ENCODE measurements around the gene USP12.

The USP12 gene

DNA sequence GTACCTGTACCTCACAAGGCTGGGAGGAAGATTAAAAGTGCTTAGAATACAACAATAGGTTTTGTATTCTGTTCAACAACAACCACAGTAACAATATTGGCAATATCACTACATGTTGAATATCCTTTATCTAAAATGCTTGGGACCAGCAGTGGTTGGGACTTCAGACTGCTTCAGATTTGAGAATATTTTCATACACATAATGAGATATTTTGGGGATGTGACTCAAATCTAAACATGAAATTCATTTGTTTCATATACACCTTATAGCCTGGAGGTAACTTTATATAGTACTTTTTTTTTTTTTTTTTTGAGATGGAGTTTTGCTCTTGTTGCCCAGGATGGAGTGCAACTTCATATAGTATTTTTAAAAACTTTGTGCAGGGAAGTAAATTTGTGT lies 73.9 kb downstream of the USP12 start:
- no peak for DNase-seq (ENCODE audit: extremely low spot score)
- TF ChIP-seq FOXK2 (IDR thresholded peaks at IDR 0.05): no peak
- no peak for TF ChIP-seq FOXM1 (IDR thresholded peaks at IDR 0.05; ENCODE audit: borderline replicate concordance)
- no peak for TF ChIP-seq HDGF (IDR thresholded peaks at IDR 0.05; ENCODE audit: borderline replicate concordance)
- TF ChIP-seq ELF4 (IDR thresholded peaks at IDR 0.05): no peak
- no peak for TF ChIP-seq ARNT (IDR thresholded peaks at IDR 0.05)
- no peak for TF ChIP-seq CTBP1 (IDR thresholded peaks at IDR 0.05; ENCODE audit: borderline replicate concordance)
- TF ChIP-seq BHLHE40 (IDR thresholded peaks at IDR 0.05; ENCODE audit: borderline replicate concordance): no peak
- no peak for TF ChIP-seq L3MBTL2 (conservative IDR thresholded peaks at IDR 0.05)
- TF ChIP-seq SUZ12 (IDR thresholded peaks at IDR 0.05): no peak
- no peak for TF ChIP-seq FOXA1 (IDR thresholded peaks at IDR 0.05)
- TF ChIP-seq LEF1 (IDR thresholded peaks at IDR 0.05; ENCODE audit: borderline replicate concordance): no peak
- no peak for TF ChIP-seq NFRKB (IDR thresholded peaks at IDR 0.05)
- POLR2A ChIA-PET: no interaction called here
- CTCF ChIA-PET: no interaction called here

DNA sequence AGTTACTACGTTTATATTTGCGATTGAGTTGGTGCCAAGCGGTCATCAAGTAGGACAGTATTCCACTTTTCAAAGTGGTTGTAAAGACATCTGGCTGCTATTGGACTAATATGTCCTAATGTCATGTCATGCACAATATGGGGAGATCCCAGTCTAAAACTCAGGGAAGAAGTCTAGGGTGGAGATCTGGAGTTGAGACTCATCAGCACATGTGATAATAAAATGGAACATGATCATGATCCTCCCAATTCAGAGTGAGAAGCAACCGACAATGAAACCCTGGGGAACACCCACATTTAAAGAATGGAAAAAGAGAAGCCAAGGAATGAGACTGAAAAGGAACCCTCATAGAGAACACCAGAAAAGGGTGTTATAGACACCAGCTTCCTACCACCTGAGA lies 80.2 kb downstream of the USP12 start:
- ChIA-PET POLR2A (no interaction called here), CTCF (no interaction called here)
- TF ChIP-seq ELF4 (IDR thresholded peaks at IDR 0.05): no peak
- TF ChIP-seq ZNF384 (IDR thresholded peaks at IDR 0.05): no peak
- no peak for TF ChIP-seq SP1 (IDR thresholded peaks at IDR 0.05)
- TF ChIP-seq CTBP1 (IDR thresholded peaks at IDR 0.05; ENCODE audit: borderline replicate concordance): no peak
- TF ChIP-seq, protein P1, sequence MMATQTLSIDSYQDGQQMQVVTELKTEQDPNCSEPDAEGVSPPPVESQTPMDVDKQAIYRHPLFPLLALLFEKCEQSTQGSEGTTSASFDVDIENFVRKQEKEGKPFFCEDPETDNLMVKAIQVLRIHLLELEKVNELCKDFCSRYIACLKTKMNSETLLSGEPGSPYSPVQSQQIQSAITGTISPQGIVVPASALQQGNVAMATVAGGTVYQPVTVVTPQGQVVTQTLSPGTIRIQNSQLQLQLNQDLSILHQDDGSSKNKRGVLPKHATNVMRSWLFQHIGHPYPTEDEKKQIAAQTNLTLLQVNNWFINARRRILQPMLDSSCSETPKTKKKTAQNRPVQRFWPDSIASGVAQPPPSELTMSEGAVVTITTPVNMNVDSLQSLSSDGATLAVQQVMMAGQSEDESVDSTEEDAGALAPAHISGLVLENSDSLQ (IDR thresholded peaks at IDR 0.05): no peak
- TF ChIP-seq L3MBTL2 (conservative IDR thresholded peaks at IDR 0.05): no peak
- TF ChIP-seq ARNT (IDR thresholded peaks at IDR 0.05): no peak
- TF ChIP-seq BHLHE40 (IDR thresholded peaks at IDR 0.05; ENCODE audit: borderline replicate concordance): no peak
- no peak for TF ChIP-seq LEF1 (IDR thresholded peaks at IDR 0.05; ENCODE audit: borderline replicate concordance)
- no peak for TF ChIP-seq TARDBP (IDR thresholded peaks at IDR 0.05)
- TF ChIP-seq FOXM1 (IDR thresholded peaks at IDR 0.05; ENCODE audit: borderline replicate concordance): no peak
- no peak for TF ChIP-seq FOXA1 (IDR thresholded peaks at IDR 0.05)
- TF ChIP-seq FOXK2 (IDR thresholded peaks at IDR 0.05): no peak
- no peak for TF ChIP-seq NFRKB (IDR thresholded peaks at IDR 0.05)
- no peak for TF ChIP-seq HDGF (IDR thresholded peaks at IDR 0.05; ENCODE audit: borderline replicate concordance)
- no peak for TF ChIP-seq SUZ12 (IDR thresholded peaks at IDR 0.05)
- DNase-seq (ENCODE audit: extremely low spot score): no peak

DNA sequence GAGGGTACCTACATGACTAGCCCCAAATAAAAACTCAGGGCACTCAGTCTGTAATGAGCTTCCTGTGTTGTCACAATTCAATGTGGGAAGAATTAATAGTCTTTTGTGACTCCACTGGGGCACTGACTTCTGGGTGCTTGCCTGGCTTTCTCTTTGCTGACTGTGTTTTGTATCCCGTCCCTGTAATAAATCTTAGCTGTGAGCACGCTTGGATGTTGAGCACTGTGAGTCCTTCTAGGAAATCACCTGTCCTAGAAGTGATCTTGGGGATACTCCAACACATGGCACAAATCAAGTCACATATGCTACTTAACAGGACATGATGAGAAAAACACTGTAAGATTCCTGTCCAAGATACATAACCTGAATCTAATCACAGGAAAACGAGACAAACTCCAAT lies 83.0 kb downstream of the USP12 start:
- CTCF ChIA-PET: no interaction called here
- no peak for DNase-seq (ENCODE audit: extremely low spot score)
- no peak for TF ChIP-seq BHLHE40 (IDR thresholded peaks at IDR 0.05; ENCODE audit: borderline replicate concordance)
- no peak for TF ChIP-seq CTBP1 (IDR thresholded peaks at IDR 0.05; ENCODE audit: borderline replicate concordance)
- TF ChIP-seq SUZ12 (IDR thresholded peaks at IDR 0.05): no peak
- no peak for TF ChIP-seq FOXM1 (IDR thresholded peaks at IDR 0.05; ENCODE audit: borderline replicate concordance)
- TF ChIP-seq FOXA1 (IDR thresholded peaks at IDR 0.05): no peak
- TF ChIP-seq TARDBP (IDR thresholded peaks at IDR 0.05): no peak
- TF ChIP-seq ELF4 (IDR thresholded peaks at IDR 0.05): no peak
- TF ChIP-seq, protein P1 (IDR thresholded peaks at IDR 0.05): no peak
- TF ChIP-seq ZNF384 (IDR thresholded peaks at IDR 0.05): no peak
- no peak for TF ChIP-seq FOXK2 (IDR thresholded peaks at IDR 0.05)
- no peak for TF ChIP-seq ARNT (IDR thresholded peaks at IDR 0.05)
- no peak for TF ChIP-seq SP1 (IDR thresholded peaks at IDR 0.05)
- TF ChIP-seq L3MBTL2 (conservative IDR thresholded peaks at IDR 0.05): no peak
- POLR2A ChIA-PET: no interaction called here

DNA sequence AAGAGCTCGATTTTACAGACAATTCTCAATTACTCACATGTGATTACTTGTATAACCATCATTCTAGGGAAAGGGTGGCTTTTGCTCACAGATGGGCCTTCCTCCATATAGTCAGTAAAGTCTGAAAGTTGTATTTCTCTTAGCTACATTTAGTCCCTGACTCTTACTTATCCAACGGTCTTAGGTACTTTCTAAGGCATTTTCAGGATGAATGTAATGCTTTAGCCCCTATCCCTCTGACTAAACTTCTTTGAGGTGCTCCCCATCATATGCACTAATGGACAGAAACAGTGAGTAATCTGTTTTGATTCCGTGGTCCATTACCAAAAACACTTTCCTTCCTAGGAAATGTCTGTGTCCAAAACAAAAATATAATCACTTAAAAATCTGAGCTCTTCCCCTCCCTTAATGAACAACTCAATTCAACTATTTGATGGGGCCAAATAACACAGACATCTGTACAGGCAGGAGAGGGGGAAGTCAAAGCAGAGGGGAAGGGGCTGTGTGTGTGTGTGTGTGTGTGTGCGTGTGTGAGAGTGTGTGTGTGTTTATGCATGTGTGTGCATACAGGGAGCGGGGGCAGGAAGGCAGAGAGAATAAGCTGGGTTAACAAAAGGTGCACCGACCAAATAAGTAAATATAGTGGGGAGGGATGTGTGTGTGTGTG lies 84.9 kb downstream of the USP12 start:
- POLR2A ChIA-PET: no interaction called here
- no peak for TF ChIP-seq SP1 (IDR thresholded peaks at IDR 0.05)
- no peak for TF ChIP-seq ARNT (IDR thresholded peaks at IDR 0.05)
- no peak for TF ChIP-seq FOXM1 (IDR thresholded peaks at IDR 0.05; ENCODE audit: borderline replicate concordance)
- no peak for TF ChIP-seq LEF1 (IDR thresholded peaks at IDR 0.05; ENCODE audit: borderline replicate concordance)
- no peak for TF ChIP-seq ZNF384 (IDR thresholded peaks at IDR 0.05)
- CTCF ChIA-PET: no interaction called here
- no peak for DNase-seq (ENCODE audit: extremely low spot score)

DNA sequence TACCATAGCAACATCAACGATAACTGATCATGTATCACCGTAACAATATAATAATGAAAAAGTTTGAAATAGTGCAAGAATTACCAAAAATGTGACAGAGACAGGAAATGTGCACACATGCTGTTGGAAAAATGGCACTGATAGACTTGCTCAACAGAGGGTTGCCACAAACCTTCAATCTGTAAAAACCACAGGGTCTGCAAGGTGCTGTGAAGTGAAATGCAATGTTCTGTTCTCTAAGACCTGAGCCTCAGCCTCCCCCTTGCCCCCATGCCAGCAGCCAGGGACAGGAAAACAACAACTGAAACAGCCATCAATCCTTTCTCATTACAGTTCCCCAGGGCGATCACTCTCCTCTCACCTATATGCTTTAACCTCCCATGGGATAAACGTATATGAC lies 88.4 kb downstream of the USP12 start:
- no peak for DNase-seq (ENCODE audit: extremely low spot score)
- TF ChIP-seq HDGF (IDR thresholded peaks at IDR 0.05; ENCODE audit: borderline replicate concordance): no peak
- ChIA-PET POLR2A (no interaction called here), CTCF (no interaction called here)

DNA sequence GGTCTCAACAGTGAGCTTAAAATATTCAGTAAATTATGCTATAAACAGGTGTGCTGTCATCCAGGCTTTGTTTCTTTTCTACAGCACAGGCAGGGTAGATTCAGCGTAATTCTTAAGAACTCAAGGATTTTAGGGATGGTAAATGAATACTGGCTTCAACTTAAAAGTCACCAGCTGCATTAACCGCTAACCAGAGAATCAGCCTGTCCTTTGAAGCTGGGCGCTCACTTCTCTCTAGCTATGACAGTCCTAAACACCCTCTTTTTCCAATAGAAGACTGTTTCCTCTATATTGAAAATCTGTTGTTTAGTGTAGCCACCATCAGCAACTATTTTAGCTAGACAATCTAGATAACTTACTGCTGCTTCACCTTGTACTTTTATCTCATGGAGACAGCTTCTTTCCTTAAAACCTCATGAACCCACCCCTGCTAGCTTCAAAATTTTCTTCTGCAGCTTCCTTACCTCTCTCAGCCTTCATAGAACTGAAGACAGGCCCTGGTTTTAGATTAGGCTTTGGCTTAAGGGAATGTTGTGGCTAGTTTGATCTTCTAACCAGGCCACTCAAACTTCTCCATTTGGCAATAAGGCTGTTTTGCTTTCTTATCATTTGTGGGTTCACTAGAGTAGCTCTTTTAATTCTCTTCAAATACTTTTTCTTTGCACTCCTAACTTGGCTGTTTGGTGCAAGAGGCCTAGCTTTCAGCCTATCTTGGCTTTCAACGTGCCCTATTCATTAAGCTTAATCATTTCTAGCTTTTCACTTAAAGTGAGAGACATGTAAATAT lies 89.5 kb downstream of the USP12 start:
- ChIA-PET CTCF (no interaction called here), POLR2A (no interaction called here)
- DNase-seq (ENCODE audit: extremely low spot score): no peak
- no peak for TF ChIP-seq FOXA1 (IDR thresholded peaks at IDR 0.05)
- no peak for TF ChIP-seq TARDBP (IDR thresholded peaks at IDR 0.05)
- no peak for TF ChIP-seq ARNT (IDR thresholded peaks at IDR 0.05)
- TF ChIP-seq BHLHE40 (IDR thresholded peaks at IDR 0.05; ENCODE audit: borderline replicate concordance): no peak
- no peak for TF ChIP-seq SP1 (IDR thresholded peaks at IDR 0.05)
- TF ChIP-seq SUZ12 (IDR thresholded peaks at IDR 0.05): no peak
- TF ChIP-seq NFRKB (IDR thresholded peaks at IDR 0.05): no peak
- TF ChIP-seq ZNF384 (IDR thresholded peaks at IDR 0.05): no peak
- TF ChIP-seq FOXK2 (IDR thresholded peaks at IDR 0.05): no peak
- TF ChIP-seq, protein P1 (IDR thresholded peaks at IDR 0.05): no peak
- no peak for TF ChIP-seq HDGF (IDR thresholded peaks at IDR 0.05; ENCODE audit: borderline replicate concordance)
- no peak for TF ChIP-seq CTBP1 (IDR thresholded peaks at IDR 0.05; ENCODE audit: borderline replicate concordance)
- no peak for TF ChIP-seq LEF1 (IDR thresholded peaks at IDR 0.05; ENCODE audit: borderline replicate concordance)
- TF ChIP-seq ELF4 (IDR thresholded peaks at IDR 0.05): no peak

Data from HEK293T (cell line).